Measurements from ENCODE around the gene TSPEAR. TPM values are rescaled to one million over a fixed set of nuclear protein-coding genes. Genes with fewer than 3 reads are reported as not detected.

Gene TSPEAR
- total RNA-seq, 4 donors from 2014 or later = not detected

DNA sequence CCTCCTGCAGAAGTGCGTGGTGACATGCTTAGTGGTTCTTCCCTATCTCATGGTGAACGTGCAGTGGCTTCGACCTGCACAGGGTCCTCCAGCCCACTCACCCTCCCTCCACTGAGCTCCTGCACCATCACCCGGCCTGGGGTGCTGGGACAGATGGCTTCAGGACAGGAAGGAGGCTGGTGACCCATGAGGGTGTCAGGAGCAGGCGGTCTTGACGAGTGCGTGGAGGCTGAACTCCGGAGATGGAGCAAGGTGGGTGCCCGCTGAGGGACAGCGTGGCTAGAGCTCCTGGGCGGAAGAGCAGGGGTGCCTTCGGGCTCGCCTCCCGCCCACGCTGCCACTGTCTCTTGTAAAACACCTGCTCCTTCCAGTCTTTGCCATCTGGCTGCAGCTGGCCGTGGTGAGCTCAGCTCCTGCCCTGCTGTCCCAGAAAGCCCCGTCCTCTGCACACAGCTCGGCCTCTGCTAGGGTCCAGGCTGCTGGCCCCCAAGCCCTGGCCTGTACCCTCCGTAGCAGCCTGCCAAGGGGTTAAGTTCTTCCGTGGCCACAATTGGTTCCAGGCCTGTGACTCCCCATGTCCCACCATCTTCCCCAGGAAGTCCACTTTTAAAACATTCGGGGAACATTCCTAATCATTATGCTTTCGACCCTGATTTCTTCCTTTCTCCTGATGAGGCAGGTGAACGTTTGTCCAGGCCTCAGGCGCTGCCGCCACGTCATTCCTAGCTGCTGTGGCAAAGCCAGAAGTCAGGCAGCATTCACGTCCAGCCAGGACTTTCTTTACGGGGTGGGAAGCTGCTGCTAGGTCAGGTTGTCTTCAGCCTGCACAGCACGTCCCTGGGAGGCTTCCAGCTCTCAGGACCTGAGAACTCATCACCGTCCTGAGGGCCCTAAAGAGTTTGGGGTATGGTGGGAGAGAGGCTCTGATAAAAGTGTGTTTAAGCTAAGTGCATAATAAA is 179.5 kb downstream of the TSPEAR start:
- H3K27ac ChIP-seq = no peak overlapping the region
- peaks cover 2 to 13% (median 12%) of the 10 kb centered on the region in 3 donors for H3K27me3 ChIP-seq
- H3K9me3 ChIP-seq = no peaks in the 10 kb centered on the region
- H3K4me1 ChIP-seq = no peaks in the 10 kb centered on the region
- H3K4me3 ChIP-seq = no peak overlapping the region
- DNase-seq (no peak), ATAC-seq (no peak)
- in situ Hi-C loops (cut with MboI; ENCODE audit: low sequenced_read_pairs in 4 of 4) (no loop called here), intact Hi-C loops (cut with DNase I; ENCODE audit: low total_unique reads) (no loop called here)
- no peaks in the 10 kb centered on the region for H3K36me3 ChIP-seq
- TF ChIP-seq, protein P1, sequence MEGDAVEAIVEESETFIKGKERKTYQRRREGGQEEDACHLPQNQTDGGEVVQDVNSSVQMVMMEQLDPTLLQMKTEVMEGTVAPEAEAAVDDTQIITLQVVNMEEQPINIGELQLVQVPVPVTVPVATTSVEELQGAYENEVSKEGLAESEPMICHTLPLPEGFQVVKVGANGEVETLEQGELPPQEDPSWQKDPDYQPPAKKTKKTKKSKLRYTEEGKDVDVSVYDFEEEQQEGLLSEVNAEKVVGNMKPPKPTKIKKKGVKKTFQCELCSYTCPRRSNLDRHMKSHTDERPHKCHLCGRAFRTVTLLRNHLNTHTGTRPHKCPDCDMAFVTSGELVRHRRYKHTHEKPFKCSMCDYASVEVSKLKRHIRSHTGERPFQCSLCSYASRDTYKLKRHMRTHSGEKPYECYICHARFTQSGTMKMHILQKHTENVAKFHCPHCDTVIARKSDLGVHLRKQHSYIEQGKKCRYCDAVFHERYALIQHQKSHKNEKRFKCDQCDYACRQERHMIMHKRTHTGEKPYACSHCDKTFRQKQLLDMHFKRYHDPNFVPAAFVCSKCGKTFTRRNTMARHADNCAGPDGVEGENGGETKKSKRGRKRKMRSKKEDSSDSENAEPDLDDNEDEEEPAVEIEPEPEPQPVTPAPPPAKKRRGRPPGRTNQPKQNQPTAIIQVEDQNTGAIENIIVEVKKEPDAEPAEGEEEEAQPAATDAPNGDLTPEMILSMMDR (IDR thresholded peaks at IDR 0.05 in 4 of 5, conservative IDR thresholded peaks at IDR 0.05 in 1 of 5) = no peak
- no peak for TF ChIP-seq POLR2A (IDR thresholded peaks at IDR 0.05)

DNA sequence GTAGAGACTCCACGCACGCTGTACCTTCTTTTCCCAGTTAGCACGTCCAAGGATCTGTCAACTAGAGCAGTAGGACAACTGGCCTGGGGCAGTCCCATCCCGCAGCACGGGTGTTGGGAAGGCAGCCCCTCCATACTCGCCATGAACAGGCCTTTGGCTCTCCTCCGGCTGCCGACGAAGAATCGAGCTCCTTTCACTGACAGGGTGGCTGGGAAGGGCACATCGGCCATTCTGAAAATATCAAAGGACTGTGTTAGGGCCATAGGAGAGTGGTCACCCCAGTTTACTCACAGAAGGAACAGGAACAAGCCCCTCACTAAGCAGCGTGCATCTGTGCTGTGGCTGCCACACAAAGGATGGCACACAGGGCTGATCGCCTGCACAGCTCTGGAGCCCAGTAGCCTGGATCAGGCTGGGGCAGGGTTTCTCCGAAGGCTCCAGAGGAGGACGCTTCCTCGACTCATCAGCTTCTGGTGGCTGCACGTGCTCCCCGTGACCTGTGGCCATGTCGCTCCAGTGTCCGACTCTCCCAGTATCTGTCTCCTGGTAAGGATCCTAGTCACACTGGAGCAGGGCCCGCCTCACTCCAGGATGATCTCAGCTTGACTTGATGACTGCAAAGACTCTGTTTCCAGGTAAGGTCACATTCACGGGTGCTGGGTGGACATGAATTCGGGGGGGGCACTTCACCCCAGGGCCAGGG is 180.3 kb downstream of the TSPEAR start:
- no peaks in the 10 kb centered on the region for H3K4me1 ChIP-seq
- H3K9me3 ChIP-seq = no peaks in the 10 kb centered on the region
- no peak overlapping the region for H3K4me3 ChIP-seq
- in situ Hi-C loops (cut with MboI; ENCODE audit: low sequenced_read_pairs in 4 of 4) (no loop called here), intact Hi-C loops (cut with DNase I; ENCODE audit: low total_unique reads) (no loop called here)
- H3K36me3 ChIP-seq = no peaks in the 10 kb centered on the region
- no peak for TF ChIP-seq POLR2A (IDR thresholded peaks at IDR 0.05)
- TF ChIP-seq, protein P1 (IDR thresholded peaks at IDR 0.05 in 4 of 5, conservative IDR thresholded peaks at IDR 0.05 in 1 of 5) = no peak
- no peak overlapping the region for H3K27ac ChIP-seq
- ATAC-seq = no peak
- no peak for DNase-seq
- H3K27me3 ChIP-seq = peaks cover 0 to 13% (median 12%) of the 10 kb centered on the region in 3 donors

DNA sequence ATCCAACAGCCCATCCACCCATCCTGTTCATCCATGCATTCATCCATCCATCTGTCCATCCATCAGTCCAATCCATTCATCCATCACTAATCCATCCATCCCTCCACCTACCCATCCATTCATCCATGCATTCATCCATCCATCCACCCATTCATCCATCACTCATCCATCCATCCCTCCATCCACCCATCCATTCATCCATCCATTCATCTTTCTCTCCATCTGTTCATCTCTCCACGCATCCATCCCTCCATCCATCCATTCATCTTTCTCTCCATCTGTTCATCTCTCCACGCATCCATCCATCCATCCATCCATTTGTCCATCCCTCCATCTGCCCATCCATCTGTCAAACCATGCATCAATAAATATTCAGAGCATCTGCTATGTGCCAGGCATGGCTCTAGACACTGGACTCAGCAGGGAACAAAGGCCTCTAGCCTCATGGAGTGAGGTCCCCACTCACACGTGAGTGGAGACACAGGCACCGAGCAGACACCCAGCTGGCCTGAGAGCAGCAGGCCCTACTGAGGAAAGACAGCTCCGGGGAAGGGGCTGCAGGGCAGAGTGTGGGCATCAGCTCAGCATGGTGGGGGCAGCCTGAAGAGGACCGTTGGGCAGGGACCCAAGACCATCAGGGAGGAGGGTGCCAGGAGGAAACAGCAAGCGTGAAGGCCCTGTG is 181.0 kb downstream of the TSPEAR start:
- Histone ChIP-seq H3K27me3 (peaks cover 0 to 13% (median 12%) of the 10 kb centered on the region in 3 donors), H3K27ac (no peak overlapping the region), H3K36me3 (no peaks in the 10 kb centered on the region), H3K9me3 (no peaks in the 10 kb centered on the region), H3K4me3 (no peak overlapping the region), H3K4me1 (no peaks in the 10 kb centered on the region)
- ATAC-seq (no peak), DNase-seq (no peak)
- TF ChIP-seq, protein P1 (IDR thresholded peaks at IDR 0.05 in 4 of 5, conservative IDR thresholded peaks at IDR 0.05 in 1 of 5) = no peak
- no peak for TF ChIP-seq POLR2A (IDR thresholded peaks at IDR 0.05)
- intact Hi-C loops (cut with DNase I; ENCODE audit: low total_unique reads) (no loop called here), in situ Hi-C loops (cut with MboI; ENCODE audit: low sequenced_read_pairs in 4 of 4) (no loop called here)

DNA sequence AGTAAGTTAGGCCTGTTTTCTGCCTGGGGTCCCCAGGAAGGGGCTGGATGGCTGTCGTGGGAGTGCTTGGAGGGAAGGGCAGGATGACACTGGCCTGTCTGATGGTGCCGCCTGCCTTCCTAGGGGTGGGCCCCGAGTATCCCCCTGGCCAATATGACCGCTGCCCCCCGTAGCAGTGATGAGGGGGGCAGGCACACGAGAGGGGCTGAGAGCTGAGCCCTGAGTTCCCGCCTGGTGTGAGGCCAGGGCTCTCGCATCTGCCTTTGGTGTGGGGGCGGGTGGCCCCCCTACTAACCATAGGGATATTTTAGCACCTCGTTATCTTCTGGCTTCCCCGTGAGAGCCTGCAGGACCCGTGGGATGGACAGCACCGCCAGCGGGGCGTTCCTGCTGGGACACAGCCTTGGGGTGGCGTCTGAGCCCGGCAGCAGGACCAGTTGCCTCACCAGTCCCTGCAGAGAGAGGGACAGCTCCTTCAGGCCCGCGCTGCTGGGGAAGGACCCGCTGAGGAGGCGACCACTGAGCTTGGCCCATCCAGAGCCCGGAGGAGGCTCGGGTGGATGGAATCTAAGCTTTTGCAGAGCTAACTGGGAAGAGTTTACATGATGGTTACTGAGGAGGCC is 181.8 kb downstream of the TSPEAR start:
- in situ Hi-C loops (cut with MboI; ENCODE audit: low sequenced_read_pairs in 4 of 4) (no loop called here), intact Hi-C loops (cut with DNase I; ENCODE audit: low total_unique reads) (no loop called here)
- TF ChIP-seq POLR2A (IDR thresholded peaks at IDR 0.05) = no peak
- TF ChIP-seq, protein P1 (IDR thresholded peaks at IDR 0.05 in 4 of 5, conservative IDR thresholded peaks at IDR 0.05 in 1 of 5) = no peak
- H3K4me3 ChIP-seq = no peak overlapping the region
- H3K4me1 ChIP-seq = no peaks in the 10 kb centered on the region
- ATAC-seq (no peak), DNase-seq (no peak)
- H3K27ac ChIP-seq = no peak overlapping the region
- no peaks in the 10 kb centered on the region for H3K9me3 ChIP-seq
- H3K36me3 ChIP-seq = no peaks in the 10 kb centered on the region
- peaks cover 0 to 13% (median 12%) of the 10 kb centered on the region in 3 donors for H3K27me3 ChIP-seq

All from gastrocnemius medialis (tissue), 4 donors.